ENCODE data around the gene TMEM72. TPM values are rescaled to one million over a fixed set of nuclear protein-coding genes. Genes with fewer than 3 reads are reported as not detected.

The TMEM72 gene
- total and polyA plus RNA-seq, 2 experiments from 2014 or later = not detected

- peaks cover 7% of the 10 kb centered on the region; the same call in 1 of the 2 replicates for H3K4me1 ChIP-seq (ENCODE audit: insufficient read depth)
- peaks cover 10% of the 10 kb centered on the region for H3K27me3 Mint-ChIP-seq (ENCODE audit: insufficient read depth, low read depth, poor library complexity)
- H3K79me2 ChIP-seq (replicated peaks; ENCODE audit: insufficient read depth) = no peaks in the 10 kb centered on the region
- H3K36me3 ChIP-seq (ENCODE audit: insufficient read depth) = no peaks in the 10 kb centered on the region
- H4K20me1 ChIP-seq (replicated peaks; ENCODE audit: insufficient read depth) = no peaks in the 10 kb centered on the region
- no peak for ATAC-seq
- H3K27ac ChIP-seq (ENCODE audit: low read depth) = no peak overlapping the region
- H3K36me3 Mint-ChIP-seq (ENCODE audit: low read depth) = peaks cover 6% of the 10 kb centered on the region; the same call in 2 of the 3 replicates
- no peaks in the 10 kb centered on the region for H3K27me3 ChIP-seq (ENCODE audit: insufficient read depth)
- DNase-seq (ENCODE audit: low spot score) = no peak
- no peaks in the 10 kb centered on the region for H3K9me2 ChIP-seq (ENCODE audit: insufficient read depth)
- peaks cover 22% of the 10 kb centered on the region for H3K4me1 Mint-ChIP-seq
- H3K4me2 ChIP-seq = no peak overlapping the region
- no peak overlapping the region for H3K4me3 ChIP-seq
- H3K9me3 Mint-ChIP-seq = peaks cover 5% of the 10 kb centered on the region
- TF ChIP-seq, protein P1, sequence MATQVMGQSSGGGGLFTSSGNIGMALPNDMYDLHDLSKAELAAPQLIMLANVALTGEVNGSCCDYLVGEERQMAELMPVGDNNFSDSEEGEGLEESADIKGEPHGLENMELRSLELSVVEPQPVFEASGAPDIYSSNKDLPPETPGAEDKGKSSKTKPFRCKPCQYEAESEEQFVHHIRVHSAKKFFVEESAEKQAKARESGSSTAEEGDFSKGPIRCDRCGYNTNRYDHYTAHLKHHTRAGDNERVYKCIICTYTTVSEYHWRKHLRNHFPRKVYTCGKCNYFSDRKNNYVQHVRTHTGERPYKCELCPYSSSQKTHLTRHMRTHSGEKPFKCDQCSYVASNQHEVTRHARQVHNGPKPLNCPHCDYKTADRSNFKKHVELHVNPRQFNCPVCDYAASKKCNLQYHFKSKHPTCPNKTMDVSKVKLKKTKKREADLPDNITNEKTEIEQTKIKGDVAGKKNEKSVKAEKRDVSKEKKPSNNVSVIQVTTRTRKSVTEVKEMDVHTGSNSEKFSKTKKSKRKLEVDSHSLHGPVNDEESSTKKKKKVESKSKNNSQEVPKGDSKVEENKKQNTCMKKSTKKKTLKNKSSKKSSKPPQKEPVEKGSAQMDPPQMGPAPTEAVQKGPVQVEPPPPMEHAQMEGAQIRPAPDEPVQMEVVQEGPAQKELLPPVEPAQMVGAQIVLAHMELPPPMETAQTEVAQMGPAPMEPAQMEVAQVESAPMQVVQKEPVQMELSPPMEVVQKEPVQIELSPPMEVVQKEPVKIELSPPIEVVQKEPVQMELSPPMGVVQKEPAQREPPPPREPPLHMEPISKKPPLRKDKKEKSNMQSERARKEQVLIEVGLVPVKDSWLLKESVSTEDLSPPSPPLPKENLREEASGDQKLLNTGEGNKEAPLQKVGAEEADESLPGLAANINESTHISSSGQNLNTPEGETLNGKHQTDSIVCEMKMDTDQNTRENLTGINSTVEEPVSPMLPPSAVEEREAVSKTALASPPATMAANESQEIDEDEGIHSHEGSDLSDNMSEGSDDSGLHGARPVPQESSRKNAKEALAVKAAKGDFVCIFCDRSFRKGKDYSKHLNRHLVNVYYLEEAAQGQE (IDR thresholded peaks at IDR 0.05; ENCODE audit: unreplicated experiment) = no peak
- no peak for TF ChIP-seq EZH2phosphoT487 (IDR thresholded peaks at IDR 0.05; ENCODE audit: unreplicated experiment)
- no peak for TF ChIP-seq ZNF462 (CRISPR knock-in tag; IDR thresholded peaks at IDR 0.05)
- no peak for TF ChIP-seq ZNF331 (CRISPR knock-in tag; IDR thresholded peaks at IDR 0.05; ENCODE audit: low read depth)
- TF ChIP-seq ZNF114 (CRISPR knock-in tag; IDR thresholded peaks at IDR 0.05) = no peak
- TF ChIP-seq EZH2 (IDR thresholded peaks at IDR 0.05; ENCODE audit: low read depth, unreplicated experiment) = no peak
- H3K27ac Mint-ChIP-seq = no peak overlapping the region
- H3K4me3 Mint-ChIP-seq = no peak overlapping the region
- H3F3A ChIP-seq (replicated peaks; ENCODE audit: low read depth) = no peaks in the 10 kb centered on the region
- no peak overlapping the region for H2AFZ ChIP-seq
Observed at GRCh38 chr10:44950326-44951225, 39.4 kb downstream of the TMEM72 start.

Data from GM23338 (cell line).